GM21381 (cell line): ENCODE data around the gene TSPAN9.
"Not testable (repeated sequence)": the region's sequence is repeated elsewhere in the genome, so short reads cannot be mapped to it uniquely, and the experiment has no call there.

Experiments
- ATAC-seq: cut with Tn5 transposase; IDR thresholded peaks from one replicate; pipeline ENCODE4 v1.9.1; 2021; ENCODE audit warnings: mild to moderate bottlenecking, moderate library complexity; ENCODE audit not compliant: unreplicated experiment

TSPAN9 gene

DNA sequence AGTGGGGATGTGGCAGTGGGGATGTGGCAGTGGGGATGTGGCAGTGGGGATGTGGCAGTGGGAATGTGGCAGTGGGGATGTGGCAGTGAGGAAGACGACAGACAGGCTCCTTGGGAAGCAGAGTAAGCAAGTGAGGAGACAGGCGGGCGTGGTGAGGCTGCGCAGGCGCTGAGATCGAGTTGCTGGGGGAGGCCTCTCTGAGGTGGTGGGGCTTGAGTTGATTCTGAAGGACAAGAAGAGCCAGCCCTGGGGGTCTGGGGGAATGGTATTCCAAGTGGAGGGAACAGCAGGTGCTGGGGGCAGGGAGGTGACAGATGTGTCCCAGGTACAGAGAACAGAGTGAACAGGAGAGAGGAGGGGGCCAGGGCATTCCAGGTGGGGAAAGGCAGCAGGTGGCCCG is 33.8 kb upstream of the TSPAN9 start:
- ATAC-seq, result no peak

DNA sequence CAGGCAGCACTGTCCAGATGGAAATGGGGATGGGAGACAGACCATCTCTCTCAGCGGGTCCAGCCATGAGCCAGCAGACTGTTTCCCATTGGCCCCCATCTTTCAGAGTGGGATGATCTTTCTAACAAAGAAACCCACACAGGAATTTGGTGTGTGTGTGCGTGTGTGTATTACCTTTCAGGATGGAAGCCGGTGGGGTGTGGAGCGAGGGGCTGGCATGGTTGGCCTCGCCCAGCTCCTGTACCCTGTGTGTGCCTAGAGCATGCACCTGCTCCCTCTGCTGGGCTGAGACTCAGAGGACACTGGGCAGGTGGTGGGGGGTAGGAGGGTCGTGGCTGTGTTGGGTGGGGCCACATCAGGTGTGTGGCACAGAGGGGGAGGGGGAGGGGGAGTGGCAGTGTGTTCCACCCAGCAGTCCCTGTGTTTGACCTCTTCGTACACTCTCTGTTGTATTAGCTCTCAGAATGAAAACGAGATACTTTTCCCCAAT is 33.0 kb upstream of the TSPAN9 start:
- no peak for ATAC-seq

DNA sequence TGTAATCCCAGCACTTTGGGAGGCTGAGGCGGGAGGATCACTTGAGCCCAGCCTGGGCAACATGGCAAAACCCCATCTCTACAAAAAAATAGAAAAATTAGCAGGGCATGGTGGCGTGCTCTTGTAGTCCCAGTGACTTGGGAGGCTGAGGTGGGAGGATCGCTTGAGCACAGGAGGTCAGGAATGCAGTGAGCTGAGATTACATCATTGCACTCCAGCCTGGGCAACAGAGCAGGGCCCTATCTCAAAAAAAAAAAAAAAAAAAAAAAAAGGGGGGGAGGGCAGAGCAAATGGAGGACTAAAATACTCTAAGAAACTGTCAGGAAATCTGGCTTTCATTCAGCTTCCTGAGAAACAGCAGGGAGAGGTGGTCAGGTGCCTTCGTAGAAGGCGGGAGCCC is 31.7 kb upstream of the TSPAN9 start:
- no peak for ATAC-seq

DNA sequence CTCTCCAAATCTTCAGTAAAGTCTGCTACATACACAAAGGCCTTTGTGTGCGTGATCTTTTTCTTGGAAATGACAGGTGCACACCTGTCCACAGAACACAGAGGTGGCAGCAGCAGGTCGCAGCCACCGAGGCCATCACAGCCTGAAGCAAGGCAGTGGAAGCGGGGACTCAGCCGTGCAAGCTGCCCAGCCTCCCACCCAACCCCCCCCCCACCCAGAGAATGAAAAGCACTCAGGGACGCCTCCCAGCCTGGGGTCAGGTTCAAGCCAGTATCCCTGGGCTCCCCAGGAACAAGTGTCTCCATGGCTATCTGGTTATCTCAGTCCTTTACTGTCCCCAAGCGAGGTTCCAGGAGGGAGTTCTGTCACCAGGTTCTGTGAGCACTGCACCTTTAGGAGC is 31.2 kb upstream of the TSPAN9 start:
- ATAC-seq, result no peak

DNA sequence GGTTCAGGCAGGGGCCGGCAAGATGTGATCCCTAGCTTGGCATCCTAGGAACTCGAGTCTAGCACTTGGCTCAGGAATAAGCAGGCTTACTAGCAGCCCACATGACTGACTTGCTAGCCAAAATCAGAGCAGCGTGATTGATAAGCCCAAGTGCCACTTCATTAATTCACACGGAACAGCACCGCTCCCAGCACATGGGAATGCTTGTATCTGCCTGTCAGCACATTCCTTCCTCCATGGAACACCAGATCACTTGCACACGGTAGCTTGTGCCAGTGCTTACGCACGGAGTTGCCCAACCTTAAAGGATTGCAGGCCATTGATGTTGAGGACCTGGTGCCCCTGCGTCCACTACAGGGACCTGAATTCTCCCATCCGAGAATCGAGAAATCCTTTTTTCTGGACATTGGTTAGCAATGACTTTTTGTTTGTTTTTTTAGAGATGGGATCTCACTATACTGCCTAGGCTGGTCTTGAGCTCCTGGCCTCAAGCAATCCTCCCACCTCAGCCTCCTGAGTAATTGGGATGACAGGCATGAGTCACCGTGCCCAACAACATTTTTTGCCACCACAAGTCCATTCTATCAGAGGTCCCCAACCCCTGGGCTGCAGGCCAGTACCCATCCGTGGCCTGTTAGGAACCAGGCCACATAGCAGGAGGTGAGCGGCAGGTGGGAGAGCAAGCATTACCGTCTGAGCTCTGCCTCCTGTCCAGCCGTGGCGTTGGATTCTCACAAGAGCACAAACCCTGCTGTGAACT is 30.6 kb upstream of the TSPAN9 start:
- no peak for ATAC-seq

DNA sequence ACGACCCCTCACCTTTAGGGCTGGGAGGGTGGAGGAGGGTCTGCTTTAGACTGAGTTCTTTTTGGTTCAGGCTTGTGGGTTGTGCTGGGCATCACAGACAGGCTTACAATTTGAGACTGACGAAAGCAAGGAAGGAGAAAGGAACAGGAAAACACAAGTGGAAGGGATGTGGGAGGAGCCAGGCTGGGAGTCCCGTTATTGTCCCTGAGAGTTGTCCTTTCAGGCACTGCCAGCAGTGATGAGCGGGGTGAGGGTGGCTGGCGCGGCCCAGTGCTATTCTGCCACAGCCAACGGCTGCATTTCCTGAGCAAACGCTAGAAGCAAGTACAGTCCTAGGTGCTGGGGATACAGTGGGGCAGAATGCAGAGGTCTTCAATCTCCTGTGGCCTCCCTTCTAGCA is 29.2 kb upstream of the TSPAN9 start:
- ATAC-seq, result no peak

DNA sequence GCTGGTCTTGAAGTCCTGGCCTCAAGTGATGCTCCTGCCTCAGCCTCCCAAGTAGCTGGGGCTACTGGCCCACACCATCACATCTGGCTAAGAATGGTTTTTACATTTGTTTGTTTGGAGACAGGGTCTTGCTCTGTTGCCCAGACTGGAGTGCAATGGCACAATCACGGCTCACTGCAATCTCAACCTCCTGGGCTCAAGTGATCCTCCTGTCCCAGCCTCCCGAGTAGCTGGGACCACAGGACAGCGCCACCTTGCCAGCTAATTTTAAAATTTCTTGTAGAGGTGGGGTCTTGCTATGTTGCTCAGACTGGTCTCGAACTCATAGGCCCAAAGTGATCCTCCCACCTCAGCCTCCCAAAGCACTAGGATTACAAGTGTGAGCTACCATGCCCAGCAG is 28.6 kb upstream of the TSPAN9 start:
- no peak for ATAC-seq

DNA sequence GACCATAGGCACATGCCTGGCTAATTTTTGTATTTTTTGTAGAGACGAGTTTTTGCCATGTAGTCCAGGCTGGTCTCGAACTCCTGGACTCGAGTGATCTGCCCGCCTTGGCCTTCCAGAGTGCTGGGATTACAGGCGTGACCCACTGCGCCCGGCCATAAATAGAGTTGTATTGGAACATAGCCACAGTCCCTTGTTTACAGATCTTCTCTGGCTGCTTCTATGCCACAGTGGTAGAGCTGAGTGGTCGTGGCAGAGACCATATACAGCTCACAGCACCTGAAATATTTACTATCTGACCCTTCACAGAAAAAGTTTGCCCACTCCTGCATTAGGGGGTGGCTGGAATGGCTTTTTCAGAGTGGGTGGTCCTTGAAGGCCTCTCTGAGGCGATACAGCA is 28.0 kb upstream of the TSPAN9 start:
- ATAC-seq, result no peak

DNA sequence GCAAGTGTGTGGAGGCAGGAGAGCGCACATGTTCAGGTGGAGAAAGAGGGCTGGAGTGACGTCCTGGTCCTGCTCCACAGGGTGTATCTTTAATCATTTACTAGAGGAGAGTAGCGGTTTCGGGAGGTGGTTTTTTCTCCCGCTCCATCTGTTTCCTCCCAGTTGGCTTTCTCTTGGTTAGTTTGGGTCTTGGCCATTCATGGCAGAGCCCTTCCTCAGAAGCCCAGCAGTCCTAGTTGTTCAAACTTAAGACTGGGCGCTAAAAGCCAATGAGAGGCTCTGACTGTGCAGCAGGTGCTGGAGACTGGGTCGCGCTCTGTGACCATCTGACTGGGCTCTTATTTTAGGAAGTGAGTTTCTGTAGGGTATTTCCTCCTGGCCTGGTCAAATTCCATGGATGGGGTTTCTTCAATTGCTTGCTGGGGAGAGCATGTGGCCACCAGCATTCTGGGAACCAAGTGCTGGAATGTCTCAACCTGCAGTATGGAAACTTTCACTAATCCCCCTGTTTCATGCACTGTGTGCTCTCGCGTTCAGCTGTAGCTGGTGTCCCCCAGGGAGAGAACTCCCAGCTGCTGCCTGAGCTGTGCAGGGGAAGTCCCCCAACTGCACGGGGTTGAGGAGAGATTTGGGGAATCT is 27.4 kb upstream of the TSPAN9 start:
- no peak for ATAC-seq

DNA sequence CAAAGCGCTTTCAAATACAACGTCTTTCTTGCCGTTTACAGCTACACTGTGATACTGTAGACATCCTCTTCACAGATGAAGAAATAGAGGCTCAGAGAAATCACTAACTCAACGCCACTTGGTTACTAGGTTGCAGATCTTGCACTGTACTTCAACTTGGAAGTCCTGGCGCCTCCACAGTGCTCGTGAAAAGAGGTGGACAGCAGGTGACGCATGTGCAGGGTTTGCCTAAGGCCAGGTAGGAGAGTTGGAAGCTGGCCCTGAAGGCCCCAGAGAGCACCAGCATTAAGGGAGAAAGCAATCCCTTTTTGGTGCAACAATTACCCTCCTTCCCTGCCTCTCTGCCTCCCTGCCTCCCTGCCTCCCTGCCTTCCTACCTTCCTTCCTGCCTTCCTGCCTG is 22.8 kb upstream of the TSPAN9 start:
- ATAC-seq, result no peak

DNA sequence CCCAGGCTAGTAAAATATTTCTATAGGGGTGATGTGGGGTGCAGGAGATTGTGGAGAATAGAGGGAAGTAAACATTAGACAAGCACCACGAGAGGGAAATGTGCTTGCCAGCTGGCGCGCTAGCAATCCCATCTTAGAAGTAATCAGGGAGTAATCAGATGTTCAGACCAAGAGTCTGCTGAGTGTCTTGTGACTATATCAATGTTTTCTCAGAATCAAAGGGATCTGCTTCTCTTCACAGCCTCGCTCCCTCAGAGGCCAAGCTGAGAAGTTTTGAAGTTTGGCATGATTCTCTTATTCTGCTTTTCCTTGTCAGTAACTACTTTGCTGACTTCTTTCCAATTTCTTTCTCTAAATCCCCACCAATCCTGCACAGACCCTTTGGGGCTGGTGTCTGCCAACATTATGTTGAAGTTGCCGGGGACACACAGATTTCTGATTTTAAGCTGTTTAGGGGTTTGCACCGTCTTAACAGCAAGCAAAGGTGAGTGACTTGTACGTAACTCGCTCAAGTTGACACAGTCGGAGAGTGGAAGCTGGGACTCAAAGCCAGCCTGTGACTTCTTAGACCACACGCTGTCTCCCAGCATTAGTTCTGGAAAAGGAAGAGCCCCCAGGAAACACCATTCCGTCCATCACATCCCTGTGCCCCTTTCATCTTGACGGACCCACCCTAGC is 22.0 kb upstream of the TSPAN9 start:
- no peak for ATAC-seq

DNA sequence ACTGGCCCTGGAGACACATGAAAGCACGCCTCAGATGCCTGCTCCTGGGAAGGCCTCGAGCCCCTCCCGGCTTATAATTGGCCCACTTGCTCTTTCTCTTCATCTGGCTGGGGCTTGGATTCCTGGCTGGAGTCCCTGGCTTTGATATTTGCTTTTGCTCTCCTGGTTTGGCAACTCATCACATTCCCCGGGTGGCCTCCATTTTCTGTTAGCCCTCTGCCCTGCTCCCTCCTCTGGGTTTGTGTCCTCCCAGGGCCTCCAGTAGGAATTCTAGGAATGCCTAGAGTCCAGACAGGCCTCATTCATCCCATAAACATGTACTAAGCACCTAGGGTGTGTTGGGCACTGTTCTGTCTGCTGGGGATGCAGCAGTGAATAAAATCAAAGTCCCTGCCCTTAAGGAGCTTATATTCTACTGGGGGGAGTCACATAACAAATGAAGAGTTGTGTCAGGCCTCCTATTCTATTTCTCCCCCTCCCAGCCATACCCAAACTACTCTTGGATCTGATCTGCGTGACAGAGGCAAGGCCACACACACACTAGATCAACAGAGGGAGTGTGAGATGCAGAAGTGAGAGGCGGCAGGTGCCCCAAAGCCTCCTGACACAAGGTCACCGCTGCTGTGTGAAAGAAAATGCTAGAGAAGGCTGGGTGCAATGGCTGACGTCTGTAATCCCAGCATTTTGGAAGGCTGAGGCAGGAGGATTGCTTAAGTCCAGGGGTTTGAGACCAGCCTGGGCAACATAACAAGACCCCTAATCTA is 21.3 kb upstream of the TSPAN9 start:
- ATAC-seq, result no peak

DNA sequence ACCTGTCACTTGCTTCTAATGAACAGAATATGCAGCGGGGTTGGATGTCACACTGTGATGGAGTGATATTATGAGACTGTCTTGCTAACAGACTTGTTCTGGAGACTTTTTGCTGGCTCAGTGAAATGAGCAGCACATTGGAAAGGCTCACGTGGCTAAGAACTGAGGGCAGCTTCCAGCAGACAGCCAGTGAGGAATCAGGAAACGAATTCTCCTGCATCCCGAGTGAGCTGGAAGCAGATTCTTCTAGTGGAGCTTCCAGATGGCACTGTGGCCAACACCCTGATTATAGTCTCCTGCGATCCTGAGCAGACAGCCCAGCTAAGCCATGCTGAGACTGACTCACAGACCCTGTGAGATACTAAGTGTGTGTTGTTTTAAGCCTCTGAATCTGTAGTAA is 16.1 kb upstream of the TSPAN9 start:
- ATAC-seq, result no peak

DNA sequence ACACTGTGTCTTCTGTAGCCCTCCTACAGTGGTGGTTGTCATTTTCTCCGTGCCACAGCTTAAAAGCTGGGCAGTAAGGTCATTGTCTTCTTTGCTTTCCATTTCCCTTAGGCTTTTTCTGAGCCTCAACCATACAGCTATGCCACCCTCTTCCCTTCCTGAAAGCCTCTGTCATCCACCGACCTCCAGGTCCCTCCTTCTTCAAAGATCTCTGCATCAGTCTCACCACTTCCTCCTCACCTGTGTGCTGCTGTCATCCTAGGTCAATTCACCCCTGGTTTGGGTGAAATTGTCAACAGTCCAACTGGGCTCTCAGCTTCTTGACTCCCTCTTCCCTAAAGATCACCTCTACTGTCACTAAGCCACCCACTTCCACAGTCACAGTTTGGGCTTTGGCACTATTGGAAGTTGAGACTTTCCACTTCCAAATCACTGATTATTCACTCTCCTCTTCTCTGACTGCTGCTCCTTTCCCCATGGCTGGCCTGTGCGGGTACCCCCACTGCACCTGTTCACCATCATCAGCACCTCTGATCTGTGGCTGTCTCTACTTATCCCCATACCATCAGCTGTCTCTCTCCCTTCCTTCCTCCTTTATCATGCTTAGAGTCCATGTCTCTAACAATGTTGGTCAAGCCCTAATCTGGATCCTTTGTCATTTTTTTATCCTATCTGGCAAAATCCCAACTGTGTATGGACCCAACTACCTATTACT is 15.5 kb upstream of the TSPAN9 start:
- no peak for ATAC-seq

DNA sequence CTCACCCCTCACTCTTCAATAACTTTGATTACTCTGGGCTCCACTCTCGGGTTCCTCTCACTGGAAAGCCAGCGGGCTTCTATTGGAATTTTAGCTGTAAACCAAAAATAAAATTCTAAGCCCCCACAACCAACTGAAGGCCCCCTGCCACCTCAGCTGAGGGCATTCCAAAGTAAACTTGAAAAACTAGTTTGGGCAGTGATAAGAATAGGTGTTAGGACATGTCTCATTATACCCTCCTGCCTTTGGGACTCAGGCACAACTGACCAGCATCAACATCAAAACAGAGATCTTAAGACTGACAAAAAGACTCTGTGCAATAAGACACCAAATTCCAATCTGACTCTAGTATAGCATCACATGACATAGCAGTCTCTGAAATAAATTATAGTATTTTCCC is 11.9 kb upstream of the TSPAN9 start:
- ATAC-seq, result no peak

DNA sequence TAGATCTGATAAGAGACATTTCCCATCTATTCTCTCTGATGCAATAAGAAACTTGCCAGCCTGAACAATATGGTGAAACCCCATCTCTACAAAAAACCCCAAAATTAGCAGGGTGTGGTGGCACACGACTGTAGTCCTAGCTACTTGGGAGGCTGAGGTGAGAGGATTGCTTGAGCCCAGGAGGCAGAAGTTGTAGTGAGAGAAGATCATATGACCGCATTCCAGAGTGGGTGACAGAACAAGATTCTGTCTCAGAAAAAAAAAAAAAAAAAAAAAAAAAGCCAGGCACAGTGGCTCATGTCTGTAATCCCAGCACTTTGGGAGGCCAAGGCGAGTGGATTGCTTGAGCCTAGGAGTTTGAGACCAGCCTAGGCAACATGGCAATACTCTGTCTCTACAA is 11.3 kb upstream of the TSPAN9 start:
- not testable (repeated sequence) for ATAC-seq

DNA sequence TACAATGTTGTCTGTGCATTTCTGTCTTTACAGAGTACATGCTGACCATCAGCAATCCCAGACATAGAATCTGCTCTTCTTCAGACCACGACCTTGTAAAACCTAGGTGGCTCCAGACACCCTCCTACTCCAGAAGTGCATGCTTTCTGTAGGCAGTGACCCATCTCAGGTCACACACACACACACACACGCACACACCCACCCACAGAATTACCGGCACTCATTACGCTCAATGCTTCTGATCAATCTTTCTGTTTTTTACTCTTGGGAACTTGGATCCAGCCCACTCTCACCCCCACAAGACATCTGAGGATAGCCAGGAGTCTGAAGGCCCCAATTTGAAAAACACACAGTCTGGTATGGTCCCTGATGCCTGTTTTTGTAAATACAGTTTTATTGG is 7.5 kb upstream of the TSPAN9 start:
- no peak for ATAC-seq

DNA sequence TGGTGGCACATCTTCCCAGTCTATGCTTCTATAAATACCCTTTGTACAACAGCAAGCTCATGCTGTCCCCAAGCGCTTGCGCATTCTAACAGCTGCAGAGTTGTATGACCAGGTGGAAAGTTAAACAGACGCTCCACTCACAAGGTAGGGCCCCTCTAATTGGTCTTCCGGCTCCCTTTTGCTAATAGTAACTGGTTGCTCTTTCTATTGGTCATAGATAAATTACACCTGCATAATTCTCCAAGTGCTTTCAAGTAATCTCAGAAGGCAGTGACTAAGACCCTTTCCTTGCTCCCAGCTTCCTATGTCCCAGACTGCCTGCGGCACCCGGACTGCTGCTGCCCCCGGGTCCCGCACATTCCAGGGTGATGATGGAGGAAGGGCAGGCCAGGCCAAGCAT is 6.1 kb upstream of the TSPAN9 start:
- ATAC-seq, result no peak

DNA sequence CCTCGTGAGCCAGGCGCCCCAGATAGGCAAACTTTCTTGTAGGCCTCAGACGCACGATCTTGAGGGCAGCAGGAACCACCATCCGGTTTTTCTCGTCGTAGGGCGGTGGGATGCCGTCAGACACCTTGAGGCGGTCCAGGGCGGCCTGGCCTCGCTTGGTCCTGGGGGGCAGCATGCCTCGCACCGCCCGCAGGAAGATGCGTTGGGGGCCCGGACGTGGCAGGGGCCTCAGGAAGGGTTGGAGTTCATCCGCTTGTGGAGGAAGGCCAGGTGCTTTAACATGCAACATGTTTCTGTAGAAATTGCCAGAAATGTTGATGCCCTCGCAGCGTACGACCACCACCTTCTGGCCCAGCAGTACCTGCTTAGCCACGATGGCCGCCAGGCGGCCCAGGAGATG is 5.5 kb upstream of the TSPAN9 start:
- ATAC-seq, result no peak

DNA sequence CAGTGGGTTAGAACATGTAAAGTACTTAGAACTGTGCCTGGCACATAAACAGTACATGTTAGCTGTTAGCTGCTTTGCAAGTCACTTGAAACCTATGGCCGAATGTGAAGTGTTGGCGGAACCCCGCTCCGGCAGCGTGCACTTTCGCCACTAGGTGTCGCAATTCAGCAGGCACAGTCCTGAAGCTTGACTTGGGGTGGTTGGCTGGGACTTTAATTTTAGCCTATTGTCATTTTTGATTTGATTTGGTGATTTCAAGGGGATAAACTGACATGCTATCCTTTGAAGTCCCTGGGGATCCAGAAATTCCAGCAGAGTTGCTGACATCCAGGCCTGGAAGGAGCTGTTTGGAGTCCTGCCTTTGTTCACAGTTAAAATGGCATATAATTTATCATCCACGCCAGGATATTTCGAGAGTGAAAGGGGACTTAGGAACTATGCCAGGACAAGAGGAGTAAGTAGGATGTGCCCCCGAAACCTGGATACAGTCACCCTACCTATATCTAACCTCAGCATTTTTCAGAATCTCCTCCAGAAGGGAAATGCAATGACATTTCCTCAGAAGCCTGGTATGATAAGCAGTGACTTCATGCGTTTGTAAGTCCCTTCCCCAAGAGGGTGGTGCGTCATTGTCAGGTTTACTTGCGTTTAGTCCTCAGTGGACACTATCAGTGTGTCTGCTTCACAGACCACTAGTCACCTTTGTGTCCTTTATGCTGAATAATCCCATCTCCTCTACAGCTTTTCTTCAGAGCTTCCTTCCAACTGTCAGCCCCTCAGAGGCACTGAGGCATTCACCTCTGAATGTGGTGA is 3.5 kb upstream of the TSPAN9 start:
- no peak for ATAC-seq
